GM08714 (cell line): ENCODE measurements around the gene DAZAP2.
"Not testable (repeated sequence)": the region's sequence is repeated elsewhere in the genome, so short reads cannot be mapped to it uniquely, and the experiment has no call there.

Experiments used
- H3K4me3 ChIP-seq: fragments of 200-500 bp; sonication (Bioruptor generic); 2 replicates; pipeline ENCODE4 v1.5.1; 2014; ENCODE audit warnings: mild to moderate bottlenecking, low read length, inconsistent platforms
- ZNF274 ChIP-seq: IDR thresholded peaks from 2 replicates; pipeline ENCODE4 v1.6.1; 2012; ENCODE audit warnings: mild to moderate bottlenecking, low read depth, low read length

DAZAP2 gene

GRCh38 chr12:51254536-51254935 is 15.9 kb downstream of the DAZAP2 start:
- no peak overlapping the region for H3K4me3 ChIP-seq
- TF ChIP-seq ZNF274, result no peak

- H3K4me3 ChIP-seq, result not testable (repeated sequence)
Observed at GRCh38 chr12:51259600-51259999, 21.0 kb downstream of the DAZAP2 start.

GRCh38 chr12:51262758-51263177 is 24.1 kb downstream of the DAZAP2 start:
- TF ChIP-seq ZNF274, result no peak
- H3K4me3 ChIP-seq, result no peak overlapping the region

- H3K4me3 ChIP-seq, result no peak overlapping the region
- TF ChIP-seq ZNF274, result no peak
Observed at GRCh38 chr12:51263341-51263740, 24.7 kb downstream of the DAZAP2 start.

GRCh38 chr12:51264297-51264696 is 25.7 kb downstream of the DAZAP2 start:
- no peak overlapping the region for H3K4me3 ChIP-seq
- no peak for TF ChIP-seq ZNF274

- no peak overlapping the region for H3K4me3 ChIP-seq
- TF ChIP-seq ZNF274, result no peak
Observed at GRCh38 chr12:51265024-51265423, 26.4 kb downstream of the DAZAP2 start.

- no peak for TF ChIP-seq ZNF274
- no peak overlapping the region; the same call in 1 of the 2 replicates for H3K4me3 ChIP-seq
Observed at GRCh38 chr12:51269174-51270066, 30.8 kb downstream of the DAZAP2 start.

- TF ChIP-seq ZNF274, result no peak
- peak within 1 kb of the TSS; percentile 51 for H3K4me3 ChIP-seq
Observed at GRCh38 chr12:51270067-51270950, 31.7 kb downstream of the DAZAP2 start, which contains the start of gene SMAGP. TSS of gene SMAGP (minus strand) at chr12:51270415. CDS start at chr12:51269278, 1,137 bp downstream.

GRCh38 chr12:51270951-51271518 is 32.4 kb downstream of the DAZAP2 start:
- peak overlapping the region; percentile 51; the same call in 1 of the 2 replicates for H3K4me3 ChIP-seq
- no peak for TF ChIP-seq ZNF274

GRCh38 chr12:51272810-51273209 is 34.2 kb downstream of the DAZAP2 start:
- not testable (repeated sequence) for H3K4me3 ChIP-seq

GRCh38 chr12:51275088-51275487 is 36.5 kb downstream of the DAZAP2 start:
- TF ChIP-seq ZNF274, result no peak
- H3K4me3 ChIP-seq, result no peak overlapping the region

GRCh38 chr12:51281202-51281924 is 42.7 kb downstream of the DAZAP2 start:
- no peak overlapping the region for H3K4me3 ChIP-seq
- no peak for TF ChIP-seq ZNF274

- TF ChIP-seq ZNF274, result no peak
- no peak overlapping the region for H3K4me3 ChIP-seq
Observed at GRCh38 chr12:51285843-51286242, 47.2 kb downstream of the DAZAP2 start.

GRCh38 chr12:51291603-51292513 is 53.2 kb downstream of the DAZAP2 start:
- H3K4me3 ChIP-seq, result not testable (repeated sequence)
